GM12892 (cell line): ENCODE data around the gene RAP2A.

Experiments
- DNase-seq: peaks from one replicate; pipeline ENCODE4 v3.0.0; 2011; ENCODE audit not compliant: insufficient read length
- FAIRE-seq: peaks from 2 replicates; lab custom pipeline; 2011; peaks lifted over from hg19 to GRCh38; lab: Jason Lieb, UNC
- POLR2A ChIP-seq: IDR thresholded peaks from 2 replicates; pipeline ENCODE4 v1.6.1; 2011; ENCODE audit warnings: low read depth, low read length, control low read depth
- POLR2AphosphoS5 ChIP-seq: IDR thresholded peaks from 2 replicates; pipeline ENCODE4 v1.6.1; 2011; ENCODE audit warnings: low read depth, low read length, control low read depth
- TAF1 ChIP-seq: IDR thresholded peaks from 2 replicates; pipeline ENCODE4 v1.6.1; 2011; ENCODE audit warnings: low read depth, mild to moderate bottlenecking, control low read depth, low read length, borderline replicate concordance

RAP2A gene

DNA sequence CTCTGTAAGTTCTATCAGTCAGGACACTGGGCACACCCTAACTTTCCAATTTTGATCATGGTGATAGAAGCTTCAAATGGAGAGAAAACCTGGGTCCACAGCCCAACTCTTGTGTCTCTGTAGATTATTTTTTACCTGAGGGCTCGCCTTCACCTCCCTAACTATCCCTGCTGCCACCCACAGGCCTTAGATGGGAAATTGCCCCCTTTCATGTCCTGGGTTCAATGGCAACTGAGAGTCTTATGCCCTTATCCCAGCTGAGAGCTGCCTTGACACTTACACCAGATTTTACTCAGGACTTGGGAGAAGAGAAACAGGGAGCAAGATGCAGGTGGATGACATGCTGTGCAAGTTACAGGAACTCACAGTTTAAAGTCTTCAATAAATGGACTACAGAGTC is 81.7 kb downstream of the RAP2A start:
- DNase-seq = no peak
- TF ChIP-seq POLR2A (no peak), TAF1 (no peak), POLR2AphosphoS5 (no peak)
- no peak for FAIRE-seq

- DNase-seq (no peak), FAIRE-seq (no peak)
- no peak for TF ChIP-seq POLR2AphosphoS5
- no peak for TF ChIP-seq TAF1
- TF ChIP-seq POLR2A = no peak
These were observed 84.0 kb downstream of the RAP2A start for GRCh38 chr13:97517967-97518366.
